HG02763 (cell line): ENCODE measurements around the gene ITGA8.
"Not testable (repeated sequence)": the region's sequence is repeated elsewhere in the genome, so short reads cannot be mapped to it uniquely, and the experiment has no call there.

Source experiments
- ATAC-seq: cut with Tn5 transposase; IDR thresholded peaks from one replicate; pipeline ENCODE4 v1.9.1; 2021; ENCODE audit warnings: mild to moderate bottlenecking, moderate library complexity; ENCODE audit not compliant: unreplicated experiment

ITGA8 gene

DNA sequence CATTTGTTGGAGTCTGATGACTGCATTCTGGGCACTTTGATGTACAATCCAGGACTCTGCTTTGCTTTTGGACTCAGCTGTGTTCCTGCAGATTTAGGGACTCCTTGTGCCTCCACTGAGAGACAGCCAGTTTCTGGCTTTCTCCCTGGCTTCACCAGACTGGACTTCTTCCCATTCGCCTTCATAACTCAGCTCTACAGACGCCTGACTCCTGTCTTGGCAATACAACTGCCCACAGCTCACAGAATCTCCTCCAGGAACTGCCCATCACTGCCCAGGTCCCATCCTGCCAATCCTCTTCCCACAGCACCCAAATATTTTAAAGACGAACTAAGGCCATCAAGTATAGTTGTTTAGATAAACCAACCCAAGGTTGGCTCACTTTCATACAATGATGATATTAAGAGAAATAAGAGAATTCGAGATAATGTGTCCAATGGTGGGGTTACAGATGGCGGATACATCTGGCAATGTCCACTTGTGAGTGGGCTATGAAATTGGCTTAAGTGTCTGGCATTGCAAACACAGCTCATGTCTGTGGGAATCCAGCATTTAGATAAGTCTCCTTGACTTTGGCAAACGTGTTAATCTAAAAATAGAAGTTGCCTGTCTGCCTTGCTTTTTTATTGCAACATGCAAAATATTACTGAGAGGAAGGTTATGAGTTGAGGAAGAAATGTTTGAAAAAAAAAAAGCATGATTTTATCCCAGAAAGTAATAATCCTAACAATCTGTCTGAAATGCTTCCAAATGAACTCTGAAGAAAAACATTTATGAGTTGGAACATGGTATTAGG is 95.1 kb downstream of the ITGA8 start:
- no peak for ATAC-seq

DNA sequence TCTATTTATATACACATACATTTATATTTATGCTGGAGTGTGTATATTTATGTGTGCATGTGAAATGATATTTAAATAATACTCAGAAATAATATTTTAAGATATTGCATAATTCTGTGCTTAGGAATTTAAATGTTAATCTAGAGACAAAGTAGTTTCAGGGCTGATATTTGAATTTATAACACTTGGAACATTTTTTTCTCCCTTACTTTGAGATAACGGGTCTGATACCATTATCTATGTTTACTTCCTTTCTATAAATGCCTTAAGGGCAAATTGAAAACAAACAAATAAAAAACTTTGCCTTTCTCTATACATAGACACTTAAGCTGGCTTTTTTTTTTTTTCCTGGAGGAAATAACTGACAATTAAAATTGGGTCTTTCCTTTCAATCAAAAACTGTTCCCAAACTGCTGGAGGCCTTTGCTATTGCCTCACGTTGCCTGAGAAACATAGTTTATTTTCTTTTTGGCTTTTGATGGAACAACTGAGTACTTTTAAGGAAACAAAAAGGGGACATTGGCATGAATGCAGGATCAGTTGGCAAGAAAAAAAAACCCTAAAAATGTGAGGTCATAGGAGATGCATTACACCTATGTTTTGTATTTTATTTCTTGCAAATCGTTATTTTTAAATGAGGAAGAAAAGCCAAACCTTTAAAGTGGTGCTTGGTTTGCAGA is 98.7 kb downstream of the ITGA8 start:
- no peak for ATAC-seq

DNA sequence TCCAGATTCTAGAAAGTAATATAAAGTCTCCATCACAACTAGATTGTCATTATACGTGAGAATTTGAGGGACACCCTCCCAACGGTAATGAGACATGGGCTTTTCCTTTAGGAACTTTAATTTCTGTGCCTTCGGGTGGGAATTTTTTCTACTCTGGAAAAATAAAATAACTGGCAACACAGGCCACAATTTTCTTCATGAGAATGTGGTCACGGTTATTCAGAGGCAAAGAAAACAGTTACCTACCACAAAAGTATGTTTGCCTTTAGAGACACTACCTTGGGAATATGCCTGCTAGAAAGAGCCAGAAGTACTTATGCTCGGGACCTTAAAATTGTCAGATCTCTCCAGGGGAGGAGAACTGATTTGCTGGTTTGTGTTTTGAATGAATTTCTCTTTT is 99.4 kb downstream of the ITGA8 start:
- no peak for ATAC-seq

DNA sequence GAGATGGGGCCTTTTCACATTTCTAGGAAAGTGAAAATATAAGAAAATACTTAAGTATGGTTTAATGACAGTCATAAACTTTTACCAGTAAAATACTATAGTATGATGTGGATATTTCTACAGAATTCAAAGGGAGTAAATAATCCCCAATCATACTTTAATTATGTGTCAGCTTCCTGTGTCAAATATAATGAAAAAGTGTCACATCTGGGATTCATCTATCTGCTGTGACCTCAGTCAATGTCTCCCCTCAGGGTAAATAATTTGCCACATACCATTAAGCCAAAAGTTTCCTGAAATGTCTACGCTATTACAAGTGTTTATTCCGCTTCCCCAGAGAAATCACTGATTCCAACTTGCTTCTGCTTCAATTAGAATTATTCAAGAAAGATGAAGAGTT is 110.5 kb downstream of the ITGA8 start:
- no peak for ATAC-seq

DNA sequence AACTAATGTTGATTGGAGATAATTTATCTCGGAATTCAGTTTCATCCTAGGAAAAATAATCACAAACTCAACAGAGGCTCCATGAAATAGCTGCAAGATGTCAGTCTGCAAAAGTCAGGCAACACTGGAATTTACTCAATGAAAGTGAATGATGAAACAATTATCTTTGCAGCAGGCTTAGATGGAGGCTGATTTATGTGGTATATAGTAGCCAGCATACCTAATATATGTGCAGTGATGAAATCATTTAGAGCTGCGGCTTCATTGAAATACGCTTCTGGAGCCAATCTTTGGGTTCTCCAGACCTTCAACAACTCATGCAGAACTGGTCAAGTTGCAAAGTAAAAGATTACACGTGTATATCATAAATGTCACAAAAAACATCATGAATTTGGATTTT is 113.3 kb downstream of the ITGA8 start:
- no peak for ATAC-seq

DNA sequence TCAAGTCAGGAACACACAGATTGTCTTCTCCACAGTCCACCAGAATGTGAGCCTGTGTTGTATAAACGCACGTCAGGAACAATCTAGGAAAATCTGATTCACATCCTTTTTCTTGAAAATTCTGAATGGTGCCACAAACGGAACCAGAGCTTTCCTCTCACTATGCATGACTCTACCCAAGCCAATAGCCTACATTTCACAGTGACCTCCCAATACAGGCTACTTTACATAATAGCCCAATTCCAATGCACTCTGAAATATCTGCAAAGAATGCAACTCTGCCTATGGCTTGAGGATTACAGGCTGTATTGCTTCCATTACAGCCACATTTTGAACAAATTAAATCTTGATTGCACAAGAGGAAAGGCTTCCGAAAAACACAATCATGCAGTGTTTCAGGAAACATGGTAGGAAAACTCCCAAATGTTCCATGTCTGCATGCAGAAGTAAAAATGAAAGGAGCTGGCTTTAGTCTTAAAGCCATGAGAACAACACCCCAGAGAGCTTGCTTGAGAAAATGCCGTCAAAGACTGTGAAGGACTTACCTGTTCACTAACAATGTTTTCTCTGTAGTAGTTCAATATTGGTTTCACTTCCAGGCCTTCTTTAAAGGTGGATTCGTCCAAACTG is 113.9 kb downstream of the ITGA8 start:
- no peak for ATAC-seq

DNA sequence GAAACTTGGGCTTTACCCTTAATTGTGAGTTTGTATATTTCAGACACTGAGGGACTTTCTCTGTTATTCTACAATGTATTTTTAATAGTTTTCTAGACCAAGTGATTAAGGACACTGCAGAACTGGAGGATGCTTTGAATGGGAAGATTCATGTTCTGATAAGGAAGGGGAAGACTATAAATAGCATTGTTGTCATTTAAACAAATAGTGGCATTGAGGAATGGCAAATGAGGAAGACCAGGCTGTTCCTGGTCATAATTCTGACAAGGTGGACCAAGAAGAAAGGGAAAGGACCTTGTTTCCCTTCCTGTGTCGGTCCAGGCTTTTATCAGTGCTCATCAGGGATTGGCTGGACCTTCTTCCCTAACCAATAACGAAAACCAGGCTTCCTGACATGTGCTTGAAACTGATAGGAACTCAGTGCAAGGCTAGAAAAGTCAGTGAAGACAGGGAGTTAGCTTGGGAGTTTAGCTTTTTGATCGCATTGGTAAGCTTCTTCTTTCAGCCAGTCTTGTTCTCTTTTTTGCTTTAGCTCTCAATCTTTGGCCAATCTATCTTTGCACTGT is 116.2 kb downstream of the ITGA8 start:
- ATAC-seq = no peak

DNA sequence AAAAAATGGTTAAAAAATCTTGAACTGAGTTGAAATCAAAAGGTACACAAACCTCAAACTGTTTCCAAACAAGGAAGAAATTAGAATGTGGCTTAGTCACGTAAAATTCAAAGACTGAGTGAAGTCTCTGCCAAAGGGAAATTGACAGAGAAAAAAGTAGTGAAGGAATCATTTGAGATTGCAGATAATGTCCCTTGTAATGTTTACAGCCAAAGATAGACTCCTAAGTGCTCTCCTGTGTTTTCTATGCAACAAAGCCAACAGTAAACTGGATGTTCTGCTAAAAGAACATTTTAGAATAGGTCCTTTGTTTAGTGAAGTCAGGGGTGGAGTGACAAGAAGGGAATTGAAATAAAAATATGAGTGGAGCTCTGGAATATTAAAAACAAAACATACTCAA is 117.9 kb downstream of the ITGA8 start:
- no peak for ATAC-seq

DNA sequence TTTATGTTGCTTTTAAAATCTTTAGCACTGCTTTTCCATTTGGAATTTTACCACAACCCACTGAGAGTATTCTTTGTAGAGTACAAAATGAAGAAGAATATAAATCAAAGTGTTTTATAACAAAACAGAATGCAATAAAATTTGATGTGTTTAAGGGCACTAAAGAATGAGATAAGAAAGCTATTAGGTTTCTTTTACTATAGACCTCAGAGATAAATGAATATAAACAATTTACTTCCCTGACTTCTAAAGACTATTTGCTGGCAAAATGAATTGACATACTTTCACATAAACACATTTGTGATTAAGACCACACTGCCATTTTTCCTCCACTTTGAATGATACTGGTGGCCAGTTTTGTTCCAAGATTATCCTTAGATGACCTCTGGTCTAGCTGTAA is 124.5 kb downstream of the ITGA8 start:
- no peak for ATAC-seq

DNA sequence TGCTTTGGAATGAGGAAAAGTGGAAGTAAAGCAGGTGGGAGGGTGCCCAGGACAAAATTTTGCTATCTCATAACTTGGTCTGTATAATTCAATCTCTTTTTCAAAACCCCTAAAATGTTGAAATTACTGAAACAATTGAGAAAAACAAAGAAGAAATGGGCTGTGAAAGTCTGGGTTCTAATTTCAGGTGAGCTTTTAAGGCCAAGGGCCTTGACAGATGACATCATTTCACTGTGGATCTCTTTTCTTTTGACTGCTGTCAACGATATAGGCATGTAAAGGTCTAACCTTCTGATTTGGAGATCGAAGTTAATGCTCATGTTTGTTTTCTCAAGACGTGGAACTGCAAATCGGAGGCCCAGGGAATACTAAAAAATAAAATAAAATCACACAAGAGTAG is 127.8 kb downstream of the ITGA8 start:
- ATAC-seq = no peak

DNA sequence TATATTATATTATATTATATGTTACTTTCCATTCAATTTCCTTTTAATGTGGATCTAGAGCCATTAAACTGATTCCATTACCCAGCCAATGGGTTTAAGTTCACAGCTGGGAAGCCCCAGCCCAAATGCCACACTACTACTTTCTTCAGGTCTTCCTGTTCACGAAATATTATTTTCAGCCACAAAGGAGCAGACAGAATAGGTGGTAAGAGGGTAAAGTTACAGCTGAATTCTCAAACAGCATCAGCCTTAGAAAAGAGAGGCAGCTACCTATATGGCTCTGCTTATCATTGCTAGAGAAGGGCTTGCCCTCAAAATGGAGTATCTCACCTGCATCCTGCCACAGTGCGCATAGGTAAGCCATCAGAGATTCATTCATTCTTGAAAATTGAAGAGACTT is 128.3 kb downstream of the ITGA8 start:
- ATAC-seq = no peak

DNA sequence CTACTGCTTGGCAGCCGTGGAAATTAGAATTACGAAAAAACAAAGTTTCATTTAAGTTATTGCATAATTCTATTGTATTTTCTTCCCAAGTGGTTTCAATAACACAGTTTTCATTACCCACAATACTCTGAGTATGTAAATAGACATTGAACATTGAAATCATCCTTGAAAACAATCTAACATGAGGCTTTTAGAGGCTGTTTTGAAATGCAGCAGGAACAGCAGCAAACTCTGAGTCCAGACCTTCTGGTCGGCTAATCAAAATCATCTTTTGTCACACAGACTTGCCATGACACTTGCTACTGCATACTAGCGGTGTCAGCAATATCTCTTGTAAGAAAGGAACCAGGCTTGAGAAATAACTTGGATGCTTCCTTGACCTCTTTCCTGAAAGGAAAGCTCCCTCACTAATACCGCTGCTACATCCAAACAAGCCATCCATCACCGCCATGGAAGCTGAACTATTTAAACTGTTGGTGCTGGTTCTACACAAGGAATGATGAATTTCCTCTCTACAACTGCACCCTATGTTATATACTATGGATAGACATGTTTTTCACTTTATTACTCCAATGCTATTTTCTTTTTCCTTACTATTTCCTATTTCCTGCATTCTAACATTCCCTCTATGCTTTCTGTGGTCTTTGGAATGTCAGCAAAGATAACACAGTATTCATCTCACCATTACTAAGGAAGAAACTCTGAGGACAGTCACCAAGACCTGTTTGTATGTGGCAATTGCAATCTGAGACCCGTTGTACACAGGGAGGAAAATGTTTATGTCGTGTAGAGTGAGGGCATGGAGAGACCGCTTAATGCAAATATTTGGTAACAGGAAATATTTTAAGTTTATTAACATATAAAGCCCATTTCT is 130.8 kb downstream of the ITGA8 start:
- ATAC-seq = no peak

DNA sequence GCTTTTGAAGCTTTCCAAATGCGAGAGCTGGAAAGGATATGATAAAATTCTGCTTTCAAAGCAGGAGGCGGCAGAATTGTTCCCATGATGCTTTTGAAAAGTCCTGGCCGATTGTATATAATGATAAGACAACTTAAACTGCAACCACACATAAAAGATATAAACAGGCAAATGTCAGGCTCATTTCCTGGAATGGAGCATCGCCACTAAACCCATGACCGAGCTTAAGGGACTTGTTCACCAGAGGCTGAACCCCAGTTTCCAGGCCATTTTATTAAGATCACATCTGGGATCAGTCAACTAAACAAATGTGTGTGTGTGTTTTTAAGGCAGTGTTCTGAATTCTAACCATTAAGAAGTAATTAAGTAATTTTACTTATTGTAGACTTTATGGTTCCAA is 131.6 kb downstream of the ITGA8 start:
- ATAC-seq = no peak

DNA sequence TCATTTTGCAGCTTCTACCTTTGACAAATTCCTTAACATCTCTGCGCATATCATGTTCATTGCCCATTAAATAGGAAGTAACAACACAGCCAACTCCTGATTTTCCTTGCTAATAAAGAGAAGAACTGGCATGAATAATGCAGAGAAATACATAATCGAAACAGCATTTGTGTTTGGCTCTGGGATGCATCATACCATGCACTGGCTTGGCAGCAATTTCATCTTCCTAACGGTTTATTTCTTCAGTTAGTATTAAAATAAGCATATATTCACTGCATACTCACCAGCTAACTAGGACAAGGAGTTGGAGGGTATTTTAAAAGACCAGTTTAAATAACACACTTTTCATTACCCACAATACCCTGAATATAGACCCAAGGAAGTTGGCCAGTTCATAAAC is 132.5 kb downstream of the ITGA8 start:
- no peak for ATAC-seq

DNA sequence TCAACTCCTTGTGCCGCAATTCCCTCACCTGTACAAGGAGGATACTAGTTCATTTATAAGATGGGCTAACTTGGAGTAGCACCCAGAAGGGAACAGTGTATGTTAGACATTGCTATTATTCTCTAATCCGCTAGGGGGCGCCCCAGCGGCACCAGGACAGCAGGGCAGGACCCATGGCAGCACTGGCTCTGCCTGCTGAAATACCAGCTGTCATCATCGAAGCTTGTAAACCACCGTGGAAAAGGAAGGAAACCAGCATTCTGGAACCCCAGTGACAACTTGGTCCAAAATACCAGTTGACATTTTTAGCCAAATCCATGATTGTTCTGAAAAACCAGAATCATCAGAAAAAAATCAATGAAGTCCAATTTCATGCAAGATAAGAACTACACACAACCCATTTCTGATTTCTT is 134.4 kb downstream of the ITGA8 start:
- no peak for ATAC-seq

DNA sequence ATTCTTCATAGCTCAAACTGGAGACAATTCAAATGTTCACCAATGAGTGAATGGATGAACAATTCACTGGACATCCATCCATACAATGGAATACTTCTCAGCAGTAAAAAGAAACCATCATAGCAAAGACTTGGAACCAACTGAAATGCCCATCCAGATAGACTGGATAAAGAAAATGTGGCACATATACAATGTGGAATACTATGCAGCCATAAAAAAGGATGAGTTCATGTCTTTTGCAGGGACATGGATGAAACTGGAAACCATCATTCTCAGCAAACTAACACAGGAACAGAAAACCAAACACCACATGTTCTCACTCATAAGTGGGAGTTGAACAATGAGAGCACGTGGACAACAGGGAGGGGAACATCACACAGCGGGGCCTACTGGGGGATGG is 136.8 kb downstream of the ITGA8 start:
- ATAC-seq = not testable (repeated sequence)

DNA sequence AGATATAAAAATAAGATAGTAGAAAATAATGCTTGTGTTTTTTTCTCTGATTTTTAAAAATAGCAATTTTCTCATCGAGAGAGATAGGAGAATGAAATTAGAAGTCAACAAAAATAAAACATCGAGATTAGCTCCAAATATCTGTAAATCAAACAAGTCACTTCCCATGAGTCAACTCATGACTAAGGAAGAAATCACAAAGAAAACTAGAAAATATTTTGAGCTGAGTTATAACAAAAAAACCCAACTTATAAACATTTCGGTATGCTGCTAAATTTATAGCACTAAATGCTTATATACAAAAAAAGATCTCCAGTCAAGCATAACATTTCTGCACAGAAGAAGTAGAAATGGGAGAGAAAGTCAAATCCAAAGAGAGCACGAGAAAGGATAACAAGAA is 140.1 kb downstream of the ITGA8 start:
- no peak for ATAC-seq

DNA sequence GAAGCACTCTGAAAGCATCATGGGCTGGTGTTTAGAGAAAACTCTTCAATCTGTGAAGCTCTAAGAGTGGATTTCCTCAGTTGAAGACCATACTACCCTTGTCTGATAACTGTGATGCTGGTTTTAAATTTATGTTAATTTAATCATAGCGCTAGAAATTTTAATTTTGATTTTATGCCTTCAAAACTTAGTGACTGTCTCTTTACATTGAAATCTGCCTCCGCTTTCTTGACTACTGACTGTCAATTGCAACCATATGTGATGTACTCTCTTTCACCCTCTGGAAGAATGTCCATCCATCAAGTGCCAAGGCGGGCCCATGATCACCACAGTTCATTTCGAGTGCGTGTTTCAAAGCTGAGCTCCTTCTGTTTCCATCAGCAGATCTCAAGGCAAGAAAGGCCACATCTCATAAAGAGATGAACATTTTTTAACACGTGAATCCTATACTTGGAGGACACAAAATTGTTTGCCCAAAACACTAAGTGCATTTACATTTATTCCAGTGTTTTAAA is 147.1 kb downstream of the ITGA8 start:
- no peak for ATAC-seq

DNA sequence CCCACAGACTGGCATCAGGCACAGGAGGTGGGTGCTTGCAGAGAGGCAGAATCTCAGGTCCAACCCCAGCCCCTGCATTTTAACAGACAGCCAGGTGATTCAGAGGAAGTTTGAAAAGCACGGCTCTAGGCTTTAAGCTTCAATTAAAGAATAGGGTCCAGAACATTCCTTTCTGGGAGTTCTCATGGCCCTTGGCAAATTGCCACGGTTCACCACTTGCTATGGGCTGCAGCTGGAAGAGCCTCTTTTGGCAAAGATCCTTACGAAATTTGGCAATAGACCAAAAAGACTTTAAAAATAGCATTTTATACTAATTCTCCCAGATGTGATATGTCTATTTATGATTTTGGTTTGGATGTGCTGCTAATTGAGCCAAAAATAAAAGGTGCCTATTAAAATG is 148.1 kb downstream of the ITGA8 start:
- no peak for ATAC-seq

DNA sequence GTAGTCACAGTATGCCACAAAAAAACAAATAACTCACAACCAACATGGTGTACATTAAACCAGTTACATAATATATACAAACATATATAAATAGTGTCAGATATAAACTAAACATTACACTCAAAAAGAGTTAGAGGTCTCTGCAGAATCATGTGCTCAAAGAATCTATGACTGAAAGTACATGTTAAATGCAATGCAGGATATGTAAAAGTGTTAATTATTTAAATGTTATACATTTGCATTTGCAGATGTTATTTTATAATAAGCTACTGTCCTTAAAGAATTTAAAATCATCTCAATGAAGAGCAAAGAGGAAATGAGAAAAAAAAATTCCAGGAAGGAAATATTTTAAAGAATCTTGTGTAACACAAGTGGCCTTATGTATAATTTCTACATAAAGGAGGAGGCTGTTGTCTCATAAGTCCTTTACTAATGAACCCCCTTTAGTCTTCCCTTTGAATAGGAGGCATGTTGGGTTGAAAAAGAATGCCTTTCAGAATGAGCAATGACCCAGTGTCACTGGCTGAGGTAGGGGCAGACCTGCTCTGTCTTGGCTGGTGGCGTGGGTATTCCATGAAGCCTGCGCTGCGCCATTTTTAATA is 148.9 kb downstream of the ITGA8 start:
- ATAC-seq = no peak
